Activated naive CD4-positive, alpha-beta T cell treated with anti-CD3 and anti-CD28 coated beads, Interleukin-2, amount 50 U/mL, for 16 hours (primary cell): ENCODE measurements around the gene GALNT15.

Experiments
- DNase-seq: peaks from one replicate; pipeline ENCODE4 v3.0.0-alpha.2; 2020

The GALNT15 gene

GRCh38 chr3:16174389-16174788 lies at the start of gene GALNT15:
Gene GALNT15 (plus strand): TSS chr3:16174680. CDS start chr3:16175152, 472 bp downstream.
- no peak for DNase-seq

- DNase-seq, result no peak
Measured at GRCh38 chr3:16126634-16127033, 47.8 kb upstream of the GALNT15 start.

- no peak for DNase-seq
Measured at GRCh38 chr3:16127249-16127648, 47.2 kb upstream of the GALNT15 start.

- no peak for DNase-seq
Measured at GRCh38 chr3:16130066-16130465, 44.4 kb upstream of the GALNT15 start.

GRCh38 chr3:16132190-16132589 lies 42.3 kb upstream of the GALNT15 start:
- no peak for DNase-seq

GRCh38 chr3:16132928-16133327 lies 41.6 kb upstream of the GALNT15 start:
- no peak for DNase-seq

GRCh38 chr3:16134173-16134928 lies 40.1 kb upstream of the GALNT15 start:
- no peak for DNase-seq

GRCh38 chr3:16136055-16136454 lies 38.4 kb upstream of the GALNT15 start:
- no peak for DNase-seq

GRCh38 chr3:16137044-16137443 lies 37.4 kb upstream of the GALNT15 start:
- no peak for DNase-seq

- DNase-seq, result no peak
Measured at GRCh38 chr3:16137977-16138376, 36.5 kb upstream of the GALNT15 start.

GRCh38 chr3:16140116-16140893 lies 34.2 kb upstream of the GALNT15 start:
- DNase-seq, result no peak

GRCh38 chr3:16140894-16141285 lies 33.6 kb upstream of the GALNT15 start:
- no peak for DNase-seq

- no peak for DNase-seq
Measured at GRCh38 chr3:16142350-16143025, 32.0 kb upstream of the GALNT15 start.

- no peak for DNase-seq
Measured at GRCh38 chr3:16143861-16144447, 30.5 kb upstream of the GALNT15 start.

- DNase-seq, result no peak
Measured at GRCh38 chr3:16145176-16145575, 29.3 kb upstream of the GALNT15 start.

GRCh38 chr3:16146015-16146730 lies 28.3 kb upstream of the GALNT15 start:
- DNase-seq, result no peak

GRCh38 chr3:16147220-16147994 lies 27.1 kb upstream of the GALNT15 start:
- DNase-seq, result no peak

GRCh38 chr3:16148213-16148612 lies 26.3 kb upstream of the GALNT15 start:
- no peak for DNase-seq

GRCh38 chr3:16148783-16149182 lies 25.7 kb upstream of the GALNT15 start:
- no peak for DNase-seq

- no peak for DNase-seq
Measured at GRCh38 chr3:16150285-16150684, 24.2 kb upstream of the GALNT15 start.

- DNase-seq, result no peak
Measured at GRCh38 chr3:16151109-16151508, 23.4 kb upstream of the GALNT15 start.

- DNase-seq, result no peak
Measured at GRCh38 chr3:16168211-16168610, 6.3 kb upstream of the GALNT15 start.
